ENCODE data around the gene PTGER4.
"Not testable (repeated sequence)": the region's sequence is repeated elsewhere in the genome, so short reads cannot be mapped to it uniquely, and the experiment has no call there.

Gene PTGER4

DNA sequence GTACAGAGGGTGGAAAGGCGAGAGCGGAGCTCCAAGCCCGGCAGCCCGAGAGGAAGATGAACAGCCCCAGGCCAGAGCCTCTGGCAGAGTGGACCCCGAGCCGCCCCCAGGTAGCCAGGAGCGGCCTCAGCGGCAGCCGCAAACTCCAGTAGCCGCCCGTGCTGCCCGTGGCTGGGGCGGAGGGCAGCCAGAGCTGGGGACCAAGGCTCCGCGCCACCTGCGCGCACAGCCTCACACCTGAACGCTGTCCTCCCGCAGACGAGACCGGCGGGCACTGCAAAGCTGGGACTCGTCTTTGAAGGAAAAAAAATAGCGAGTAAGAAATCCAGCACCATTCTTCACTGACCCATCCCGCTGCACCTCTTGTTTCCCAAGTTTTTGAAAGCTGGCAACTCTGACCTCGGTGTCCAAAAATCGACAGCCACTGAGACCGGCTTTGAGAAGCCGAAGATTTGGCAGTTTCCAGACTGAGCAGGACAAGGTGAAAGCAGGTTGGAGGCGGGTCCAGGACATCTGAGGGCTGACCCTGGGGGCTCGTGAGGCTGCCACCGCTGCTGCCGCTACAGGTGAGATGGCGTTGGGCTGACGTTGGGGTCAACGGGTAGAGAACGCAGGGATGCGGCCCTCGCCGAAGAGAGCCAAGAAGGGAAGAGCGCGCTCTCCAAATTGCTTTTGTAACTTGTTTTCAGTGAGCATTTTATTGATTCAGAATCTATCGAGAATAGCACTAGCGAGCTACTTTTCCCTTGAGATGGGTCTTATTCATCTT is at the start of gene PTGER4:
TSS of gene PTGER4 (plus strand) at position 3 of the 769 bp plus-strand sequence. CDS start 1,079 bp downstream, outside the sequence.
- DNase-seq: no peak

DNA sequence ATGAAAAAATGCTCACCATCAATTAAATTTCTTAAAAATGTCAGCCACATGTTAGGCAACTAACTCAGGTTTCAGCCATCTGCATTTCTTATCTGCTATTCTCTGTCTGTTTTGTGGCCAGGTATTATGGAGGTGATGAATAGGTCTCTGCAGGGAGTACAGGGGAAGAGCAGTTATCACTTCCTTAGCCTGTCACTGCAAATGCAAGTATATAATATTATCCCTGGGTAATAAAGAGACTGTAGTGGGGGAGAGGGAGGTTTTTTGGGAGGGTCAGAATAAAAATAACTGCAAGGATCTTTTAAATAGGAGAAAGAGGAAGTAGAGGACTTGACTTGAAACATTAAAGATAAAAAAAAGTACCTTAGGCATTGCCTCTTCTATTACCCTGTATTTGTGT is 49.6 kb upstream of the PTGER4 start:
- DNase-seq: no peak

DNA sequence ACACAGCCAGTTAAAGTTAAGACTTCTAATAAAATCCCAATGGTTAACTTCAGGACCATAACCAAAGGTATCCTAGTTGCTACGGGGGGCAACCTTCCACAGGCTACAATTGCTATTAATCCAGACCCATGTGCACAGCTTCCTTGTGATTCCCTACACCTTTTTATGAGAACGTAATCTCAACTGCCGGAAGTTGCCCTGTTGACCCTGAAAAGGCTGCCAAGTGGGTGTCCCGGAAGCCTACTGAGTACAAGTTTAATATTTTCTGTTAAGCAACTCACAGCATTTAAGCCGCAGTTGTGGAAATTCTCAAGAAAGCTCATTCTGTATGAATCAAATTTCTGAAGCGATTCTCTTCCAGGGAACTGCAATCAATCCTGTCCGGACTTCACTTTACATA is 48.5 kb upstream of the PTGER4 start:
- DNase-seq: no peak

DNA sequence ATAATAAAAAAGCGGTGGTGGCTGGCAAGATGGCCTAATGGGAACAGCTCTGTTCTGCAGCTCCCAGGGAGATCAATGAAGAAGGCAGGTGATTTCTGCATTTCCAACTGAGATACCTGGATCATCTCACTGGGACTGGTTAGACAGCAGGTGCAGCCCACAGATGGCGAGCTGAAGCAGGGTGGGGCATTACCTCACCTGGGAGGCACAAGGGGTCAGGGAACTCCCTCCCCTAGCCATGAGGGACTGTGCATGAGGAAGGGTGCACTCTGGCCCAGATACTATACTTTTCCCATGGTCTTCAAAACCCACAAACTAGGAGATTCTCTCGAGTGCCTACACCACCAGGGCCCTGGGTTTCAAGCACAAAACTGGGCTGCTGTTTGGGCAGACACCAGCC is 45.6 kb upstream of the PTGER4 start:
- DNase-seq: no peak

DNA sequence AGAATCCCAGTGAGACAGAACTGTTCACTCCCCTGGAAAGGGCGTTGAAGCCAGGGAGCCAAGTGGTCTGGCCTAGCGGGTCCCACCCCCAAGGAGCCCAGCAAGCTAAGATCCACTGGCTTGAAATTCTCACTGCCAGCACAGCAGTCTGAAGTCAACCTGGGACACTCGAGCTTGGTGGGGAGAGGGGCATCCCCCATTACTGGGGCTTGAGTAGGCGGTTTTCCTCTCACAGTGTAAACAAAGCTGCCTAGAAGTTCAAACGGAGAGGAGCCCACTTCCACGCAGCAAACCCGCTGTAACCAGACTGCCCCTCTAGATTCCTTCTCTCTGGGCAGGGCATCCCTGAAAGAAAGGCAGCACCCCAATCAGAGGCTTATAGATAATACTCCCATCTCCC is 45.1 kb upstream of the PTGER4 start:
- DNase-seq: no peak

DNA sequence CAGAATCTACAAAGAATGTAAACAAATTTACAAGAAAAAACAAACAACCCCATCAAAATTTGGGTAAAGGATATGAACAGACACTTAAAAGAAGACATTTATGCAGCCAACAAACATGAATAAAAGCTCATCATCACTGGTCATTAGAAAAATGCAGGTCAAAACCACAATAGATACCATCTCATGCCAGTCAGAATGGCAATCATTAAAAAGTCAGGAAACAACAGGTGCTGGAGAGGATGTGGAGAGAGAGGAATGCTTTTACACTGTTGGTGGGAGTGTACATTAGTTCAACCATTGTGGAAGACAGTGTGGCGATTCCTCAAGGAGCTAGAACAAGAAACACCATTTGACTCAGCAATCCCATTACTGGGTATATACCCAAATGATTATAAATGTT is 40.2 kb upstream of the PTGER4 start:
- not testable (repeated sequence) for DNase-seq

DNA sequence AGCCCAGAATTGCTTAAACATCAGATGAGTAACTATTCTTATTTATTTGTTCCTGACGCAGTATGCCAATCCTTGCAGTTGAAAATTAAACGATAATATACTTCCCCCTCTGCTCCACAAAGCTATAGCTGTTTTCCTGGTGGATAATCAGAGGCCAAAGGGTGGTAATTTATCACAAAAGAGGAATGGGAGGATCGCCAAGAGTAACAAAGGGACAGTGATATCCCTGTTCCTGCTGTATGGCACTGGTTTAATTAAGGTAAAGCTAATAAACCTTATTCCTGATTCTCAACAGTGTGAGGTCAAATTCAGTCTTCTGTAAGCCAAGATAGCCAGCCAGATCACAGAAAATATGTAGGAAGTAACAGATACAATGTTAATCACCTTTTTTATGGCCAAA is 33.4 kb upstream of the PTGER4 start:
- no peak for DNase-seq

DNA sequence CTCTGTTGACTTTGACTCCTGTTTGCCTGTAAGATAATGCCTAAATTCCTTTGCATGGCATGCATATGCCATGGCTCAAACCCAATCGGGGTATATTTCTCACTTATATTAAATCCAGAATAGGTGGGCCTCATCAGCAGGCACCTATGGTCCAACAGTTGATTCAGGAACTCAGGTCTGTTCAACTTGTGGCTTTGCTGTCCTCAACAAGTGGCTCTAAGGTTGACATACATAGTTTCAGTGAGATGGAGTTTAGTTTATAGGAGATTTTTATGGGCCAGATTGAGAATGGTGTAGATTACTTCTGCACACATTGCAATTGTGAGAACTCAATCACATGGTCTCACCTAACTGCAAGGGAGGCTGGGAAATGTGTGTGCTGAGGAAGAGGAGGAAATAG is 31.6 kb upstream of the PTGER4 start:
- DNase-seq: no peak

DNA sequence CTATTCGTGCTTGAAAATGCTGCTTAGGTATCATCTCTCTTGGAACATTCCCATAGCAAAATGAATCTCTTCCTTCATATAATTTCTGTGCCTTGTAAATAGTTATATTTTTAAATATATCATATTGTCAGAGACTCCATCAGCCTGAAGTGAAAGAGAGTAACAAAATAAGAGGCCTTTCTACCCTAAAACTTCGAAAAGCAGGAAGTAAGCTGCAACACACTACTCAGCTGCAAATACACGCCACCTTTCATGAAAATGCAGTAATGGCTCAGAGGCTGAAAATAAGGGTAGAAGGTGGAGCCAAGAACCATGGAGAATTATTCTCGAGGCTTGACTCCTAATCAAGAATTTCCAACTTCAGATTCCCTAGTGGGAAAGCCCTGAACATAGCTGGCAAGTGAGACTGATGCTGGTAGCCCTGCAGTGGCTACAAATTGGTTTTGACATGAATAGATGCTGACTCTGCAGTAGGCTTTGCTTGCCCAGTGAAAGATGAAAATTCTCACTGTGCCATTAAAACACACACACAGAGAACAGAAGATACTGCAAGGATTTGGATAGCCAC is 30.2 kb upstream of the PTGER4 start:
- DNase-seq: no peak

DNA sequence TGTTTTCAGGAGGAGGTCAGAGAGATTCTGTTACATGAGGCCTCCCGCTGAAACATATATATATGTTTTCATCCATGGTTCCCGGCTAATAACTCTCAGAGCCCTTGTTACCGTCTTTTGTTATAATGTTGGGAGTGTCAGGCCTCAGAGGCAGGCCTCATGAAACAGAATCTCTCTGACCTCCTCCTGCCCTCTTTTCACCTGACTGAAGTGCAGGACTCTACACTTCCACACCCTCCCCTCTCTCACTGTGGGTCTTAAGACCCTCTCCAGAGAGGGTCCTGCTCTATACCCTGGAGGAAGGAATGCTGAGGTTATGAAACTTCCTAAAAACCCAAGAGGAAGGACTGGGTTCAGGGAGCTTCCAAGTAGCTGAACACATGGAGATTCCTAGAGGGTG is 28.5 kb upstream of the PTGER4 start:
- DNase-seq: no peak

DNA sequence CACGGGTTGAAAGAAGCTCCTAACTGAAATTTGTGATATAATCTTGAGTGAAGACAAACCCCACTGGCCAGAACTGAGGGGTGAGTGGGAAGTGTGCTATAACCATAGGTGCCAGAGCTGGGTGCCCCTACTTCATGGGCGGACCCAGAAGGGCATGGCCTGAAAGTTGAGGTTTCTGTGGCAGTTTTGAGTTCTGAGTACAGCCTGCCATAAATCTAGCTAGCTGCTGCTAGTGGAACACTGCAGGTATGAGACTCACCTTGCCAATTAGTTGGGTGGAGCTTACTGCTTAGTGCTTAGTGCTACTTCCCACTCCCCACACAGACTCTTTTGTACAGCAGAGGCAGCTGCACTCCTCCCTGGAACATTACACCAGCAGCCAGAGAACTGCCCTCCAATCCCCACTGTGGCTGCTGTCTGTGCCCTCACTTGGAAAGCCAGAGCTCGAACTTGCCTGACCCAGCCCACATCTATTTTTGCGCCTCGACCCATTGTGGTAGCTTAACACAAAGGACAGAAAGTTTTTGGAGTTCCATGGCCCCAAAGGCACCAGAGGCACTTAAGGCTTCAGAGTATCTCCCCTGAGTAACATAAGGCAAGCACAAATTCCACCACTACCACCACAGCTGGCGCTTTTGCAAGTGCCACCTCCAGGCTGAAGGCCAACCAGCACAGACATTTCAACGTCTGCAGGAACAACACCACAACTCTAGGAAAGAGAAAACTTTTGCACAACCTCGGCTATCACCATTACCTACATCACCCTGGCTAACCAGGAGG is 27.1 kb upstream of the PTGER4 start:
- no peak for DNase-seq

DNA sequence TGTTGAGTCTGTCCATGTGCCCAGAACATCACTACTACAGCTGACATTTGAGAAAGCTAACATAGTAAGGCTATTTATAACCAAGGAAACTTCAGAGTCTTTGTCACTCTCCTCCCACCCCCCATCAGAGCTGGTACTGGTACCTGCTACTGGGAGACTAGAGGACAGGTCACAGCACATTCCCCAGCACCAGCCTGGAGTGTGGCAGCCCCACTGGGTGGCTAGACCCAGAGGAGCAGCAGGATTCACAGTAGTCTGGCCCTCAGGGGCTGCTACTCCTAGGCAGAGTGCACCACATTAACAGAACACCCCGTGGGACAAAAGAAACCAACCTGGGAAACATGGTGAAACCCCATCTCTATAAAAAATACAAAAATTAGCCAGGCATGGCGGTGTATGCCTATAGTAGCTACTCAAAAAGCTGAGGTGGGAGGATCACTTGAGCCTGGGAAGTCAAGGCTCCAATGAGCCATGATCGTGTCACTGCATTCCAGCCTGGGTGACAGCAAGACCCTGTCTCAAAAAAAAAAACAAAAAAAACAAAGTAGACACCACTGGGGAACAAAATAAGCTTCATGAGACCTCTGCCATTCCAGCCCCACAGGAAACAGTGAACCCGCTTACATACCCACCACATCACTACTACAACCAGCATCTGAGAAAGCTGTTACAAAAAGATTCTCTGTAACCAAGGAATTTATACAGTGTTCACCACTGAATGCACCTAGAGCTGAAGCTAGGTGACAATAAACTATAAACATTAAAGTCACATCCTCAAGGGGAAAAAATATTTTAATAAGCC is 26.3 kb upstream of the PTGER4 start:
- DNase-seq: no peak

DNA sequence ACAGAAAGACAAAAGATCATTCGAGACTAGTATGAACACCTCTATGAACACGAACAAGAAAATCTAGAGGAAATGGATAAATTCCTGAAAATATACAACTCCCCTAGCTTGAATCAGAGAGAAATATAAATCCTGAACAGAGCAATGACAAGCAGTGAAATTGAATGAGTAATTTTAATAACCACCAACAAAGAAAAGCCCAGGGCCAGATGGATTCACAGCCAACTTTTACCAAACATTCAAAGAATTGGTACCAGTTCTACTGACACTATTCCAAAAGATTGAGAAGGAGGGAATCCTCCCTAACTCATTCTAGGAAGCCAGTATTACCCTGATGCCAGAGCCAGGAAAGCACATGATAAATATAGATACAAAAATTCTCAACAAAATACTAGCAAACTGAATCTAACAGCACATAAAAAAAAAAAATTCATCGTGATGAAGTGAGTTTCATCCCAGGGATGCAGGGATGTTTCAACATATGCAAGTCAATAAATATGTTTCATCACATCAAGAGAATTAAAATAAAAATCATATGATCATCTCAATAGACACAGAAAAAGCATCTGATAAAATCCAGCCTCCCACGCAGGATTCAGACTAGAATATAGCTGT is 25.2 kb upstream of the PTGER4 start:
- DNase-seq: peak; percentile 13

DNA sequence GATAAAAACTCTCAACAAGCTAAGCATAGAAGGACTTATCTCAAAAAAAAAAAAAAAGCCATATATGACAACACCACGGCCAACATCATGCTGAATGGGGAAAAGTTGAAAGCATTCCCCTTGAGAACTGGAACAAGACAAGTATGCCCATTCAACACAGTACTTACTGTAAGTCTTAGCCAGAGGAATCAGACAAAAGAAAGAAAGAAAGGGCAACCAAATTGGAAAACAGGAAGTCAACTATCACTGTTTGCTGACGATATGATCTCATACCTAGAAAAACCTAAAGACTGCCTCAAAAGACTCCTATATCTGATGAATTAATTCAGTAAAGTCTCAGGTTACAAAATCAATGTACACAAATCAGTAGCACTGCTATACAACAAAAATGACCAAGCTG is 24.6 kb upstream of the PTGER4 start:
- DNase-seq: no peak

DNA sequence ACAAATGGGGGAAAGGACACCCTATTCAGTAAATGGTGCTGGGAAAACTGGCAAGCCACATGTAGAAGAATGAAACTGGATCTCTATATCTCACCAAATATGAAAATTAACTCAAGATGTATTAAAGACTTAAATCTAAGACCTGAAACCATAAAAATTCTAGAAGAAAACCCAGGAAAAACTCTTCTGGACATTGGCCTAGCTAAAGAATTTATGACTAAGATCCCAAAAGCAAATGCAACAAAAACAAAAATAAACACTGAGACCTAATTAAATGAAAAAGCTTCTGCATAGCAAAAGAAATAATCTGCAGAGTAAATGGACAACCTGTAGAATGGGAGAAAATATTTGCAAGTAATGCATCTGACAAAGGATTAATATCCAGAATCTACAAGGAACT is 23.6 kb upstream of the PTGER4 start:
- not testable (repeated sequence) for DNase-seq

DNA sequence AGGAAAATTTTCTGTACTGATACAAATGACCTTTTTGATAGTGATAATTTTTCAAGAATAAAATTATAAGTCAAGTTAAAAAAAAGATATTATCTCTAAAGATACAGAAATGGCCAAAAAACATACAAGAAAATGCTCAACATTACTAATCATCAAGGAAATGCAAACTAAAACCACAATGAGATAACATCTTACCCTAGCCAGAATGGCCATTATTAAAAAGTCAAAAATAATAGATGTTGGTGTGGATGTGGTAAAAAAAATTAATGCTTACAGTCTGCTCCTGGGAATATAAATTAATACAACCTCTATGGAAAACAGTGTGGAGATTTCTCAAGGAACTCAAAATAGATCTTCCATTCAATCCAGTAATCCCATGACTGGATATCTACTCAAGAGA is 22.9 kb upstream of the PTGER4 start:
- no peak for DNase-seq

DNA sequence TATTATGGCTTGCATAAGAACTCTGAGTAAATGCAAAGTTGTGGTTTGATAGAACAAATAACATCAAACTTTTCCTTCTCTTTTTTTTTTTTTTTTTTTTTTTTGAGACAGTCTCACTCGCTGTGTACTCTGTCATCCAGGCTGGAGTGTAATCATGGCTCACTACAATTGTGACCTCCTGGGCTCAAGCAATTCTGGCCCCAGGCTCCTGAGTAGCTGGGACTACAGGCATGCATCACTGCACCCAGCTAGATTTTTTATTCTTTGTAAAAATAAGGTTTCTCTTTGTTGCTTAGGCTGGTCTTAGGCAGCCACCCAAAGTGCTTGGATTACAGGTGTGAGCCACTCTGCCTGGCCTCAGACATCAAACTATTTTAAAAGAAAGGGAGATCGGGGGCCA is 19.0 kb upstream of the PTGER4 start:
- no peak for DNase-seq

DNA sequence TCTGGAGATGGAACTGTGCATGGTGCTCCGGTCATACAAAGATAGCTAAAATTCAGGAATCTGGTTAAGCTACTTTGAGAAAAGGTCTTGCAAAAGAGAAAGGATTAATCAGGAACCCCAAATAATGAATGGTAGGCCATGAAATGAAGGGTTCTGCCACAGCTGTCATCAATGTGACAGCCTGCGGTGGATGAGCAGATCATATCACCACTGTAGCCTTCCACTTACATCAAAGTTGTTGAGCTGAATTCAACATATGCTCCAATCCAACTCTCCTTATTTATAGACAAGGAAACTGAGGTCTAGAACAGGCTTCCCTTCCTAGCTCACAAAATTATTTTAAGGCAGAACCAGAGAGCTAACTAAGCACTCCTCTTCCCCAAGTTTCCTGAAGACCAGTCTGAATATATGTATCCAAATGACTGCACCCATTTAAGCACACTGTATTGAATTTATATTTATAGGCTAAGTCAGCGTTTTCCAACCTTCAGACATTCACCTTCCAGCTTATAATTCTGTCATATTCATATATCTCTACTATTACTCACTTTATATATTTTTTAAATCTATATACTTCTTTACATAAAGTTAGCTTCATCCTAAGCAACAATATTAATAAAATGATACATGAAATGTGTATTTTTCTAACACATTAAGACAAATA is 13.9 kb upstream of the PTGER4 start:
- DNase-seq: no peak

DNA sequence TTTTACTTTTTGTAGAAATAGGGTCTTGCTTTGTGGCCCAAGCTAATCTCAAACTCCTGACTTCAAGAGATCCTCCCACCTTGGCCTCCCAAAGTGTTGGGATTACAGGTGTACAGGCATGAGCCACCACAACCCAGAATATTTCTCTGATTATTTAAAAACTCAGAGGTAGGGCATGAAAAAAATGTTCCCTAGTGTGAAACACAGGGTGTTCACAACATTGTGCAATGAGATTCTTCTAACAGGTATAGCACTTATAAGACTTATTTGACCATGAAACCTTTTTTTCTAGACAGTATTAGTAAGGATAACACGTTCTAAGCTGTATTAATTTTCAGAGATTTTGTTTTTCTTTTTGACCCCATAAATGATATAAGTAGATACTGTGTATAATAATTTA is 13.1 kb upstream of the PTGER4 start:
- no peak for DNase-seq

DNA sequence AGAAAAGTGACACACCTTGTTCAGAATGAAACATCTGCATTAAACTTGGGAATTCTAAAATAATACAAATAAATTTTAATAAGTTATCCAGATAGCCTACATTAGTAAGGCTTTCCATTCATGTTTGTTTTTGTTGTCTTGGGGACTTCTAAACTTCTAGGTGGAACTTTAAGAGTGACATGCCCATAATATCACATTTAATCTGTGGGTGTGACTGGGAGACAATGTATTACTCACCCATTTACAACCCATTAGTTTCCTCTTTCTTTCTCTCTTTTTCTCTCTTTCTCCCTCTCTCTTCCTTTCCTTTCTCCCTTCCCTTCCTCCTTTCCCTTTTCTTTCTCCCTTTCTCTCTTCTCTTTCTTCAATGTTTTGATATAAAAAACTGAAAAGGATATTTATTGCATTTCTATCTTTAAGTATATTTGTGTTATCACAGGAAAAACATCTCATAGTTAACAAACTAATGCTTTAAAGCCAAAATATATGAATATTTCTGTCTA is 12.5 kb upstream of the PTGER4 start:
- DNase-seq: no peak

DNA sequence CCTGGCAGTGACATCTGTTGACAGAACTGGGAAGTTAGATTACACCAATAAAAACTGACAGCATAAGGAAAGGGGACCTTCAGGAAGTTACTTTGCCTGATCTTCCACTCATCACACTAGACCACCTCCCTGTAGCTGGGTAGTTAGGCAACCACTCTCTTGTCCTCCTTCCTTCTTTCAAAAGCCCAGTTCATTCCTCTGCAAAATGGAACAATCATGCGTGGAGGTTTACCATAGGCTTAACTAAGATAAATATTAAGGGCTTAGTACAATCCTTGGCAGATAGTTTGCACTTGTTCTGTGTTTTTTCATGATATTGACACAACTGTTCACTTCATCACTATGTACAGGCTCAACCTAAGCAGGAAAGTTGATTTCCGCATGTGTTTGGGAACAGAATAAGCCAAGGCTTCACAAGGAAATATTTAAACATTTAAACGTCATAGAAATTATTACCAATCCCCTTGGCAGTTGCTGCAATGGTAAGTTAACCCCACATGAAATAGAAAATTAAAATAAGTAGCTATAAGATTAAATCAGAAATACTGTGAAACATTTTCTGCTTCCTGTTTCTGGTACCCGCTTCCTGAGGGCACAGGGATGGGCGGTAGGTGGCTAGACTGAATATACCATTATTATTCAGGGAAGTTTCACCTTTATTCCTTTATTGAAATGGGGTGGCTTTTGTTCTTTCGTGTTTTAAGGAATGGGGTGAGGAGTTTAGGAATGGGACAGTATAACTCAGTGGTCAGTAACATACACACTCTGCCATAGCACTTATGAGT is 9.9 kb upstream of the PTGER4 start:
- DNase-seq: no peak

Data from fibroblast of skin of right quadriceps (primary cell).